Stimulated activated CD8-positive, alpha-beta memory T cell treated with anti-CD3 and anti-CD28 coated beads, Interleukin-2, amount 100 ng/mL, for 1 hour (primary cell): ENCODE results near the gene CCNO.

ENCODE experiments used
- DNase-seq, 2 donors: peaks; one replicate each; pipeline ENCODE4 v3.0.0-alpha.2; 2020; ENCODE audit warnings: low read depth in 2 of 2

Gene CCNO, protein sequence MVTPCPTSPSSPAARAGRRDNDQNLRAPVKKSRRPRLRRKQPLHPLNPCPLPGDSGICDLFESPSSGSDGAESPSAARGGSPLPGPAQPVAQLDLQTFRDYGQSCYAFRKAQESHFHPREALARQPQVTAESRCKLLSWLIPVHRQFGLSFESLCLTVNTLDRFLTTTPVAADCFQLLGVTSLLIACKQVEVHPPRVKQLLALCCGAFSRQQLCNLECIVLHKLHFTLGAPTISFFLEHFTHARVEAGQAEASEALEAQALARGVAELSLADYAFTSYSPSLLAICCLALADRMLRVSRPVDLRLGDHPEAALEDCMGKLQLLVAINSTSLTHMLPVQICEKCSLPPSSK

DNA sequence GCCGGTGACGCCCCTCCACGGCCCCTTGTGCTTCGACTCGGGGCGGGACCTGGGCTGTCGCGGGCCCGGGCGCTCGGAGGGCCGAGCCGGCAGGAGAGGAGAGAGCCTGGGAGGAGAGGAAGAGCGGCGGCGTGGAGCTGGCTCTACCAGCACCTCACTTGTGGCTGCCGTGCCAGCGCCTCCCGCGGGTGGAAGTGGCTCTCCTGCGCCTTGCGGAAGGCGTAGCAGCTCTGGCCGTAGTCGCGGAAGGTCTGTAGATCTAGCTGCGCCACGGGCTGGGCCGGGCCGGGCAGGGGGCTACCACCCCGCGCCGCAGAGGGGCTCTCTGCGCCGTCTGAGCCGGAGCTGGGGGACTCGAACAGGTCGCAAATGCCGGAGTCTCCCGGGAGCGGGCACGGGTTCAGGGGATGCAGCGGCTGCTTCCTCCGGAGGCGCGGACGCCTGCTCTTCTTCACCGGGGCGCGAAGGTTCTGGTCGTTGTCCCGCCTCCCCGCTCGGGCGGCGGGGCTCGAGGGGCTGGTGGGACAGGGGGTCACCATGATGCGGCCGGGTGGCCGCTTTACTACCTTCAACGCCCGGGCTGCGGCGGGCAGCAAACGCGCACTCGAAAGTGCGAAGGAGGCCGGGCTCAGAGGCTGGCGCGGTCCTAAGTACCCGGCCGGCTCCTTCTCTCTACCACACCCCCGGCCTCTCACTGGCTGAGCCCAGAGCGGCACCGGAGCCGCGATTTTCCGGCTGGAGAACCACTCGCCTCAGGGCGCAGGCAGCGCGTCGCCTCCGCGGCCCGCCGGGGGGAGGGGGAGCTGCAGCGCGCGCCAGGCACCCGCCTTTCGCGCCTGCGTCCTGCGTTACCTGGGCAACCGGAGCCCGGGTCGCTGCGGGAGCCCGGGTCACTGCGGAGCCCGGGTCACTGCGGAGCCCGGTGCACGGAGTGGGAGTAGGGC, at the start of gene CCNO:
TSS of gene CCNO (minus strand) at position 624 of the 944 bp plus-strand sequence. CDS start at position 539, 85 bp downstream.
- DNase-seq, result no peak

DNA sequence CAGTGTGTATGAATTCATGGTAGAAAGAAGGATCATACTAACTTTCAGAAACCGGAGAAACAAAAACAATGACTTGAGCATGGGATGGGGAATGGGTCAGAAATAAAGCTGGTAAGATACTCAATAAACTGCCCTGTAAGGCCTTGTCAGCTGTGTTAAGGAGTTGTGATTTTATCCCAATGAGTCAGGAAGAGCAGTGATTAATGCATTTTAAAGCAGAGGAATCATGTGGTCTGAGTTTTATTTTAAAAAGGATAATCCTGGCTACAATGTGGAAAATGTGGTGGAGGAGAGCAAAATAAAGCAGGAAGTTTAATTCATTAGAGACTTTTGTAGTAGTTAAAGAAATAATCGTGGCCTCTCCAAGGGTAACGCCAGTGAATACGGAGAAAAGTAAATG, 45.4 kb upstream of the CCNO start:
- no peak for DNase-seq

DNA sequence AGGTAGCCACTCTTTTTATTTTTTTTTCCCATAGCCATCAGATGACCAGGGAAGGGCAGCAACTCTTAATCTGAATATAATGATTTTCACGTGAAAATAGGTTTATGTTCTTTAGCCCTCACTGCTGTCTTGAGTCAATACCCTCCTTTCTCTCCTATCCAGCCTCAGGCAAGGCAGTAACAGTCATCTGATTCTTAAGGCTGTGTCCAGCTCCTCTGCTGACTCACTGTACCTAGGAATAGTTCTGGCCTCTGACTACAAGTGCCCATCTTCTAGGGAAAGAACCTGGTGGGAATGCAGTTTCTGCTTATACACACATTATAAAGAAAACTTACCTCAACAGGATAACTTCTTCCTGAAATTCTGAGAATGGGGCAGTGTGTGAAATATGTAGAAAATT, 43.4 kb upstream of the CCNO start:
- DNase-seq, result no peak

DNA sequence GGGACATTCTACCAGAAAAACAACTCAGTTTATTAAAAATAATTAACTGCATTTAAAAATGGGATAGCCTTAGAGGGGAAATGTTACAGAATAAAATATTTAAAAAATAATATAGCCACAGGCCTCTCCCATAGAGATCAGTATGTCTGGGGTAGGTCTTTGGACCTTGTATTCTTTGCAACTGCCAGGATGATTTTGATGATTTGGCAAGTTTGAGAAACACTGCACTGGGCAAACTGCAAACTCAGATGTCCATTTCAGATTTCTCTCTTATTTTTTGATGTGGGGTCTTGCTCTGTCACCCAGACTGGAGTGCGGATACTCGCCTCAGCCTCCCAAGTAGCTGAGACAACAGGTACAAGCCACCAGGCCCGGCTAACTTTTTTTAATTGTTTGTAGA, 24.9 kb upstream of the CCNO start:
- DNase-seq, result no peak

DNA sequence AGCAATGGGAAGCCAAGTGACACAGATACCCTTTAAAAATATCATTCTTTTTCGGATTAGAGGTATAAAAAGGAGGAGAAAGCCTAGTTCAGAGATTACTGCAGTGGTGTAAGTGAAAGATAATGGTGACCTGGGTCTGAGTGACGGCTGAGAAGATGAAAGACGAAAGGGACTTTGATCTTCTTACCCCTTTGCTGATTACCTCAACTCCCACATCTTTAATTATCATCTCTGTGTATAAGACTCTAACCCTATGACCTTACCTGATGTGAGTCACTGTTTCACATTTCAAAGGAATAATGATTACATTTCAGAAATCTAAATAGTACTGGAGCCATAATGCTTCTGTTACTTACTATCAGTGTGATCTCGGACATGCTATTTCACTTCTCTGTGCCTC, 21.4 kb upstream of the CCNO start:
- DNase-seq, result no peak

DNA sequence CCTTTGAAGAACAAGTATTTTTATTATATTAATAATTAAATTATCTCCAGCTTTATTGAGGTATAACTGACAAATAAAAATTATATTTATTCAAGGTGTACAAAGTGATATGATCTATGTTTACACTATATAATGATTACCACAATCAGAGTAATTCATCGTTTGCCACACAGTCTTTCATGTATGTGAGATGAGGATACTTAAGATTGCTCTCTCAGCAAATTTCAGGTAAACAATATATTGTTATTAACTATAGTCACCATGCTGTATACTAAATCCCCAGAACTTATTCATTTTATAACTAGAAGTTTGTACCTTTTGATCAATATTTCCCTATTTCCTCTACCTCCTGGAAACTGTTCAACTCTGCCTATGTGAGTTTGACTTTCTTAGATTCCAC, 16.7 kb upstream of the CCNO start:
- DNase-seq, result no peak

DNA sequence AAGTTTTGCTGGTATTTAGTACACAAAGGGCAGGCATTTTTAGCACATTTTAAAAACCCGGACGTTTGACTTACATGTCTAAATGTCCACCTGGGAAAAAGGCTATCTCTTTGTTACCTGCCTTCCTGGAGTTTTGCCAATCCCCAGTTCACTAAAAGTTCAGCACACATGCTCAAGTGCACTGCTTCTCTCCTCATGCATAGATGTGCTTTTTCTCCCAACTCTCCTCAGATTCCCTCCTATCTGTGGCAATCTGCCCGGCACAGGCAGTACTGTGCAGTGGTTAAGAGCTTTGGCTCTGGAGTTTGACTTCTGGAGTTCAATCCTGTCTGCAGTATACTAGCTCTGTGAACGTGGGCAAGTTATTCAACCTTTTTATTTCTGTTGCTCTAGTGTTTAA, 8.3 kb upstream of the CCNO start:
- DNase-seq, result no peak

DNA sequence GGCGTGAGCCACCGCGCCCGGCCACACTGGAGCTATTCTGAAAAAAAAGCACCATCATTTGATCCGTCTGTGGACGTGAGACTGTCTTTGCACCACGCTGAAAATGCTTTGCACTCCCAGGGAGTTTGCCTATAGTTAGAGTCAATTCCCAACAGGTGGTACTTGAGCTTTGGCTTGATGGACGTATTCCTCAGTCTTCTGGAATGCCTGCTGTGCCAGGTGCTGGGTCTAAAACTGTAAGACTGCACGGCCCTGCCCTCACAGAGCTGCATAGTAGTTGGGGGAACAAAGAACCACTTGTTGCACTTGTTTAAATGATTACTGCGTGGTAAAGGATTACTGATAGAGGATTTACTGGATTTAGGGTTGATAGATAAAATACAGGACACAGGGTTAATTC, 3.4 kb upstream of the CCNO start:
- DNase-seq, result no peak

DNA sequence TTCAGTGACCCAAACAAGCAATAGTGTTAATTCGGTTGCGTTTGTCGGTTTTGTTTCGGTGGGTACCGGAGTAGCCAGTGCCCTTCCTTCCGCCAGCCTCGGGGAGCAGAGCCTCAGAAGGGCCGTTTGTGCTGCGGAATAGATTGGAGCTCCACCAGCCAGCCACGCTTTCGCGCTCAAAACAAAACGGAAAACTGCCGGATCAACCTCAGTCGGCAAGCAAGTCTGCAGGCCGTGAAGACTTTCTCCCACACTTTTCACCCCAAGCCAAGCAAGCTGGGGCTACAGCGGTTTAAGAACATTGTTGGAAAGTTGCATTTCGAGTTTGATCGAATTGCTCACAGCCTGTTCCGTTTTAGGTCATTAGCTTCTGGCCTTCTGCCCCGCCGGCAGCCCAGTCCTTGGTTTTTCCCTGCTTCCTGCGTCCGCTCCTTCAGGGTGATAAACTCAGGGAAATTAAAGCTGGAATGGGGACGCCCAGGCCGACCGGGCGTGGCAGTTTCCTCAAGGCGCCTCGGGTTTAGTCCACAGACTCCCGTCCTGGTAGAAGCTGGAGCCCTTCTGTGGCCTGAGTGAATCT, 803 bp upstream of the CCNO start:
- DNase-seq, result no peak

DNA sequence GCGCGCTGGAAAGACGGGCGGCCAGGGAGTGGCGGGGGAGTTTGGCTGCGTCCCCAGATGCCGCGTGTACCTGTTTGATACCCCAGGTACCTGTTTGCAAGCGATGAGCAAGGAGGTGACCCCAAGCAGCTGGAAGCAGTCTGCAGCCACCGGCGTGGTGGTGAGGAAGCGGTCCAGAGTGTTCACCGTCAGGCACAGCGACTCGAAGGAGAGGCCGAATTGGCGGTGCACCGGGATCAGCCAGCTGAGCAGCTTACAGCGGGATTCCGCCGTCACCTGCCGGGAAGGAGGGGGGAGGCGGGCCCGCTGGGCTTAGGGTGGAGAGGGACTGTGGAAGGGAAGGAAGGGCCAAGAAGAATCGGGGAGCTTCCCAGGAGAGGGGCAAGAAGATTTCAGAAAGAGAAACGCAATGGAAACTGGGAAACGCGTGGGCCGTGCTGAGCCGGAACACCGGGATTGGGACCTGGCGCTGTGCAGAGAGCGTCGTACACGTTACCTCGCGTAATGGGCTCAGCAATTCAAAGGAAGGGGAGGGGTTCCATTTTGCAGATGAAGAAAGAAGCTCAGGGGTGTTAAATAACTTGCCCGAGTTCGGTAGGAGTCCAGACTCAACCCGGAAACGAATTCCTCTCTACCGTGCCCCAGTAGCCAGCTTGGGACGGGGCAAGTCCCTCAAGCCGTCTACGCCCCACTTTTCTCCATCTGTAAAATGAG, 980 bp downstream of the CCNO start:
- DNase-seq, result no peak

DNA sequence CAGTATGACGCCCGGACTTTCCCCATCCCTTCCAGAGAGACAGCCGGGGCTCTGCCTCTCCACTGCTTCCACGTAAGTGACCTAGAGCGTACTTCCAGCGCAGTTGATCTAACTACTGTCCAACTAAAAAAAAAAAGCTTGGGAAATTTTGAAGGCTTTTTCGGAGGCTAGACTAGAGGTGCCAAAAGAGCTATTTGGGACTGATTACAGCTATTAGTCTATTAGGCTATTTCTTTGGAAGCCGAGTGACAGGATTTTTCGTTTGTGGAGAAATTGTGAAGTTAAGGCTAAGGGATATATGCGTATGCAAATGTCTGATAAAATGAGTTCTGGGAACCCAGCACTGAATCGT, 1.5 kb downstream of the CCNO start:
- no peak for DNase-seq

DNA sequence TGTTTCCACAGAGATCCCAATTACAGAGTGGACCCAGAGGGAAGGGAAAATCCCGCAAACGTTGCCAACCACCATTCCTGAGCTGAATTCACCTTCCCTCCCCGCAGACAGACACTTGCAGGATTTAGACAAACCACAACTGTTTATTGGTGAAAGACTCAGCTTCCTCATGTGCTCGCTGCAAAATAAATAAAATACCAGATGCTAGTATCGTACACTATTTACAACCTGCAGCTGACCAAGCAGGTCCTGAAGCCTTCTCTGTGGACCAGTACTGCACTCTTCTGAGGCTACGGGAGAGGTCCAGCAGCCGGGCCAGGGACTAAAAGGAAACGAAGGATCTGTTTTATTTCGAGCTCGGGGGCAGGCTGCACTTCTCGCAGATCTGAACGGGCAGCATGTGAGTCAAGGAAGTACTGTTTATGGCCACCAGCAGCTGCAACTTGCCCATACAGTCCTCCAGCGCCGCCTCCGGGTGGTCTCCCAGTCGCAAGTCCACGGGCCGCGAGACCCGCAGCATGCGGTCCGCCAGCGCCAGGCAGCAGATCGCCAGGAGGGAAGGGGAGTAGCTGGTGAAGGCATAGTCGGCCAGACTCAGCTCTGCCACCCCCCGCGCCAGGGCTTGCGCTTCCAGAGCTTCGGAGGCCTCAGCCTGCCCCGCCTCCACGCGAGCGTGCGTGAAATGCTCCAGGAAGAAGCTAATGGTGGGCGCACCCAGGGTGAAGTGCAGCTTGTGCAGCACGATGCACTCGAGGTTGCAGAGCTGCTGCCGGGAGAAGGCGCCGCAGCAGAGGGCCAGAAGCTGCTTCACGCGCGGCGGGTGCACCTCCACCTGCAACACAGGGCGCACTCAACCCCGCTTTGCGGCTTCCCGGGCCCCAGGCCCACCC, 2.1 kb downstream of the CCNO start:
- no peak for DNase-seq

DNA sequence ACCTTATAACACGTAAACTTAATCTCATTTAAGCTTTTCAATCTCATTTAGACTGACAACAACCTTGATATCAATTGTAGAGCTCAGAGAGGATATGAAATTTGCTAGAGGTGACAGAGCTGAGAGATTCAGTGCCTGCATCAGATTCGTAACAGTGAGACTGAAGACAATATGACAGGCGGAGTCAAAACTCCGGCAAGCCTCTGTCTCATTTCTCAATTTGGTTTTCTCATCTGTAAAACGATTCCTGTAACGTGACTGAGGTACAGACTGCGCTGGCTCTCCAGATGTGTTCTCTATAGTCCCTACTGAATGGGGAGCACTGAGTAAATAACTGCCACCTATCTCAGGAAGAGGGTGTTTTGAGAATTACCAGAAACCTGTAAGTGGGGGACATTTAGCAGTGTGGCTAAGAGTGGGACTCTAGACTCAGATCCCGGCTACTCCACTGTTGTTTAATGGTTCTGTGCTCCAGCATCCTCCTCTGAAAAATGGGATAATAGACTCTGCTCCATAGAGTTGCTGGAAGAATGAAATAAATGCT, 3.2 kb downstream of the CCNO start:
- DNase-seq, result no peak

DNA sequence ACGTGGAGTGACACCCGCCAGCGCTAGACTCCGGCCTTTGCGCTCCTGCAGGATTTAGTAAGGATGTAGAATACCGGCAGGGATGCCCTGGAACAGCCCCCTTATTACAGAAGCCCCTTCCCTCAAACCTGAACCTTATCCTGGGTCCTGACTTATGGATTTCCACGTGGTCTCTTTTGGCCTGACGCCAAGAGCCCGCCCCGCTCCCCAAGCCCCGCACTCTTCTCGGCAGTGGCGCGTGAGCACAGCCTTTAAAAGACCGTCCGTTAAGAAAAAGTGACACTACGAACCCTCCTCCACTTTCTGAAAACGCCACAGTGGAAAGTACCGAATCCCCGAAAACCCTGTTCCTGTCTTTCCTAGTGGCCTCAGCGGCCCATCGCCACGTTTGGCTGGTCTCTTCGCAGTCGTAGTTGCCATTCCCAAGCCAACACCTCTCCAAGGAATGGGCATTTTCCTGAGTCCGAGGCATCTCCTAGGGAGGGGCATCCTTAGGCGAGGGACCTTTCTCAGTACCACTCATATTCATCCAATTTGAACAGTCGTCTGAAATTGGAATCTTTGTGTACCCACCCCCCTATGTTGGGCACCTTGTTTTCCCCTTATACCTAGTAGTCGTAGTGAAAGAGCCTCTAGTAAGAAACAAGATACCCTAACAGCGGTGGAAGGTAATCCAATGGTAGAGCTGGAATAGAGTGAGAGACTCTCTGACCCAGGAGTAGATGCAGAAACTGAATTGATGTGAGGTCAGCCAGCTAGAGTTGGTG, 5.6 kb downstream of the CCNO start:
- no peak for DNase-seq

DNA sequence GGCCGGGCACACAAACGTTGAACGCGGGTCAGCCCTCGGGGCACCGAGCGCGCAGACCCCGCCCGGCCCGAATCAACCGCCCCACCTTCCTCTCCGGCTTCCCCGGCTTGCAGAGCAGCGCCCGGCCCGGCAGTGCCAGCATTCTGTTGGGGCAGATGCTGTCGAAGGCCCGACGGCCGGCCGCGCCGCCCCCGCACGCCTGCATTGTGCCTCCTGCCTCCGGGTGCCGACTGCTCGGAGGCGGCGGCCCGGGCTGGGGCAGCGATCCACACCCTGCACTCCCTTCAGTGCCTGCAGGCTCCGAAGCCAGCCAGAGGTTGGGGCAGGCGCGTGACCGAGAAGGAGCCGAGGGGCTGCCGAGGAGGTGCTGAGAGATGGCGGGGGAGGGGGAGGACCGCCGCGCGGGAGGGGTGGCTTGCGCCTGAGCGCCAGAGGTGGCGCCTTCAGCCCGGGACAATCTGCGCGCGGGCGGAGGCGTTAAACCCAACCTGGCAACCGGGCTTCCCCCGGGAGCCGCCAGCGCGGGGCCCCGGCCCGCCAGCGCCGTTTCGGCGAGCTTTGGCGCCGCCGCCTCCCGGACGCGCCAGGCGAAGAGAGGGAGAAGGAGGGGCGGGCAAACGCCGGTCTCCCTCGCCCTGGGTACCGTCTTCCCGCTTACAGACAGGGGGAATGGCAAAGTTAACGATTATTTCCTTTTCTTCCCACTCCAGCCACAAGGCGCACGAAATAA, 6.3 kb downstream of the CCNO start, which contains the start of gene MCIDAS:
TSS of gene MCIDAS (minus strand) at position 382 of the 730 bp plus-strand sequence. CDS start at position 205, 177 bp downstream.
- no peak for DNase-seq

DNA sequence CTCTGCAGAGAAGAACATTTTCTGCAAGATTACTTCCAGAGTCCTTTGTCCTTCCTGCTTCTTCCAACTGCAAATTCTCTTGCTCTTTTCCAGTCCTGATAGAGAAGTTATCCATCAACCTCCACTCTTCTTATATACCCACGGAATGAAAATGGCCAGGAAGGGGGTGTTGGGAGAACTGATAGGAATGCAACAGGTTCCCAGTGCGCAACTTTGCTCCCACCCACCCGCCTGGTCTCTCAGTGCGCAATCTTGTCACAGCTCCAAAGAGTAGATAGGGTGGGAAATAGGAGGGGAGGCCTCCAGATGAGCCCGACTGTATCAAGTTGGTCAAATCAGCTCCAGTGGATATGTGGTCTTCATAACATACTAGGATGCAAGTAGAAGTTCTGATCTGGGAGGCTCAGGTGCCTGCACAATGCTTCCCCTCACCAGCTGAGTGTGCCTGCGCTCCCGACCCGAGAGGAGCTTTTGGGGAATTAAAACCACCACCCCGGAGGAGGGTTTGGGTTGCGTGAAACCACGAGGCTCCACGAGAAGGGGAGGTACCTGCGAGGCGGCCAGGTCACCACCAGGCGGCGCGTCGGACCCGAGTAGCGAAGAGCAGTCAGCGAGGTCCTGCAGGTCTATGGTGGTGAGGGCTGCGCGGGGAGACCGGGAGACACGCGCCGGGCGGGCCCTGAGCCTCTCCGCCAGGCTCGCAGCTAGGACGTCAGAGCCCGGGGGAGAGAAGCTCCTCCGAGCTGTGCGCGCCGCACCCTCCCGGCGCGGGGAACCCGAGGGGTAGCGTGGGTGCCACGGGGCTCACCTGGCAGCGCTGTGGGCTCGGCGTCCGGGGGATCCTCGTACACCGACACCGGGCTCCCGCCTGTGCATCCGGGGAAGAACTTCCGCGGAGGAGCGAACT, 7.1 kb downstream of the CCNO start:
- no peak for DNase-seq

DNA sequence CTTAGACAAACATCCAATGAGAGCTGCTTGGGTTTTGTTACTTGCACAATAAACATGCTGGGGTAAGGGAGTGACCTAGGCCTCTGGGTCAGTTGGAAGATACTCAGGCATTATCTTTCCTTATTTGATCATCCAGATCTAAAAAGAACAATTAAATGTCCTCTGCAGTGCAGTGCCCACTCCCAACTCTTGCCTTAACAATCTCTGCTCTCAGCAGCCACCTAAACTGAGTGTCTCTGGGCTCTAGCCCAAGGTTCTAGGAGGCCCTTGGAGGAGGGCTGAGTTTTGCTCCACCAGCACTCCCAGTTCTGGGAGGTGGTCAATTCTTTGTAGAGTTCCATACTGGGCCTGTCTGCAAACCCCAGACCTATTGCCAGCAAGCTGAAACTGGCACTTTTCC, 8.1 kb downstream of the CCNO start:
- DNase-seq, result no peak

DNA sequence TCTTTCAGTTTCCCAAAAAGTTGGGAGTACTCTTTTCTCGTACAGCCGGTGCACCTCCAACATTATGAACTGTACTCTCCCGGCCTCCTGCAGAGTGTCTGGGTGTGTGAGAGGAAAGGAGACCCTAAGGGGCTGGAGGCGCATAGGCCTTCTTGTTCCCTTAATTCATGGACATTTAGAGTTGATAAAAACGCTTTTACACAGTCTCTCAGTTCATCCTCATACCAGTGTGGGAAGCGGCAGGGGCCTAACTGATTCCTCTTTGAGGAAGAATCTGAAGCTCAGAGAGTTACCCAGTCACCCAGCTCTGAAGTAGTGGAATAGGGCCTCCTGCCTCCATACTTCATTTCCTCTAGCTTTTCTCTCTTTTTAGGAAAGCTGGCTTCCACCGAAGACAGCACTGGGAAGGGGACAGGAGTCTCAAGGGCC, 9.6 kb downstream of the CCNO start:
- DNase-seq, result no peak
